ENCODE data around the gene VAX1.

DNA sequence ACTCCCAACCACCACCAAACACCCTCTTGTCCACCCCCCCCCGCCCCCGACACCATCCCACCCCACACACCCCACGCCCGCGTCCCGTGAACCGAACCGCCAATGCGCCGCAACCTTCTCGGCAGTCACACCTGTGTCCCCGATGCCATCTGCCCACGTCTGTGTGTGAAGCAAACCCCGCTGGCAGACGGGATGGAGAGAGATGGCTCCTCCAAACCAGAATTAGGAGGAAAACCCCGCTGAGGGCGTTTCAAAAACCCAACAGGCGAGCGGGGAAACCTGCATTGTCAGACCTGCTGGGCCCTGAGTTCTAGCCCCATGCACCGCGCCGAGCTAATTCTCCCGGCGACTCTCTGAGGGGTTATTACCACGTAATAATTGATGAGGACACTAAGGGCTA lies 30.7 kb upstream of the VAX1 start:
- TF ChIP-seq, protein P1, sequence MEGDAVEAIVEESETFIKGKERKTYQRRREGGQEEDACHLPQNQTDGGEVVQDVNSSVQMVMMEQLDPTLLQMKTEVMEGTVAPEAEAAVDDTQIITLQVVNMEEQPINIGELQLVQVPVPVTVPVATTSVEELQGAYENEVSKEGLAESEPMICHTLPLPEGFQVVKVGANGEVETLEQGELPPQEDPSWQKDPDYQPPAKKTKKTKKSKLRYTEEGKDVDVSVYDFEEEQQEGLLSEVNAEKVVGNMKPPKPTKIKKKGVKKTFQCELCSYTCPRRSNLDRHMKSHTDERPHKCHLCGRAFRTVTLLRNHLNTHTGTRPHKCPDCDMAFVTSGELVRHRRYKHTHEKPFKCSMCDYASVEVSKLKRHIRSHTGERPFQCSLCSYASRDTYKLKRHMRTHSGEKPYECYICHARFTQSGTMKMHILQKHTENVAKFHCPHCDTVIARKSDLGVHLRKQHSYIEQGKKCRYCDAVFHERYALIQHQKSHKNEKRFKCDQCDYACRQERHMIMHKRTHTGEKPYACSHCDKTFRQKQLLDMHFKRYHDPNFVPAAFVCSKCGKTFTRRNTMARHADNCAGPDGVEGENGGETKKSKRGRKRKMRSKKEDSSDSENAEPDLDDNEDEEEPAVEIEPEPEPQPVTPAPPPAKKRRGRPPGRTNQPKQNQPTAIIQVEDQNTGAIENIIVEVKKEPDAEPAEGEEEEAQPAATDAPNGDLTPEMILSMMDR (IDR thresholded peaks at IDR 0.05), result no peak
- TF ChIP-seq POLR2A (IDR thresholded peaks at IDR 0.05), result no peak

All from thyroid gland (tissue), 4 donors.